HT-29 (cell line): Measurements from ENCODE around the gene ZIC4. TPM values are rescaled to one million over a fixed set of nuclear protein-coding genes. Genes with fewer than 3 reads are reported as not detected.

Experiments
- DNase-seq: peaks from one replicate; pipeline ENCODE4 v3.0.0-alpha.2; 2015; ENCODE audit warnings: low spot score
- total RNA-seq: library from RNA; depleted of rRNA; stranded (reverse); fragments of >200 nt; shearing (Covaris generic); gene quantifications from 2 replicates; pipeline ENCODE4 v1.2.3, GENCODE V29; 2014

The ZIC4 gene
- total RNA-seq, 1 experiment from 2014 or later = not detected

GRCh38 chr3:147371771-147372340 is 34.5 kb downstream of the ZIC4 start:
- DNase-seq = no peak

- DNase-seq = no peak
Measured at GRCh38 chr3:147371140-147371539, 35.2 kb downstream of the ZIC4 start.

- DNase-seq = no peak
Measured at GRCh38 chr3:147370349-147370748, 36.0 kb downstream of the ZIC4 start.

- DNase-seq = no peak
Measured at GRCh38 chr3:147369661-147370123, 36.7 kb downstream of the ZIC4 start.

GRCh38 chr3:147369231-147369630 is 37.1 kb downstream of the ZIC4 start:
- no peak for DNase-seq

GRCh38 chr3:147368561-147369221 is 37.7 kb downstream of the ZIC4 start:
- no peak for DNase-seq

GRCh38 chr3:147368151-147368550 is 38.2 kb downstream of the ZIC4 start:
- DNase-seq = no peak

- DNase-seq = no peak
Measured at GRCh38 chr3:147367676-147368075, 38.7 kb downstream of the ZIC4 start.

GRCh38 chr3:147365196-147366115 is 40.9 kb downstream of the ZIC4 start:
- no peak for DNase-seq

- no peak for DNase-seq
Measured at GRCh38 chr3:147364771-147365170, 41.6 kb downstream of the ZIC4 start.

- DNase-seq = peak; percentile 85
Measured at GRCh38 chr3:147361454-147362420, 44.6 kb downstream of the ZIC4 start.

GRCh38 chr3:147360646-147361453 is 45.5 kb downstream of the ZIC4 start:
- DNase-seq = no peak

GRCh38 chr3:147360051-147360439 is 46.3 kb downstream of the ZIC4 start:
- no peak for DNase-seq

- DNase-seq = no peak
Measured at GRCh38 chr3:147359177-147360050, 46.9 kb downstream of the ZIC4 start.

- DNase-seq = no peak
Measured at GRCh38 chr3:147358144-147358992, 48.0 kb downstream of the ZIC4 start.

- no peak for DNase-seq
Measured at GRCh38 chr3:147356909-147357900, 49.1 kb downstream of the ZIC4 start.
